Epithelial cell of proximal tubule (primary cell): Measurements from ENCODE around the gene CRTC3. TPM values are rescaled to one million over a fixed set of nuclear protein-coding genes. Genes with fewer than 3 reads are reported as not detected.

Experiments used
- DNase-seq: peaks from one replicate; pipeline ENCODE4 v3.0.0-alpha.2; 2011; ENCODE audit warnings: low read depth
- H3K4me3 ChIP-seq: 2 replicates; pipeline ENCODE4 v1.5.1; 2011; ENCODE audit warnings: low read depth, mild to moderate bottlenecking, low read length
- total RNA-seq: library from RNA; depleted of rRNA; stranded (reverse); fragments of >200 nt; gene quantifications from 2 replicates; pipeline ENCODE4 v1.2.3, GENCODE V29; 2015
- TF ChIP-seq, protein P1 (sequence below): conservative IDR thresholded peaks from 2 replicates; pipeline ENCODE4 v1.5.1; 2012; ENCODE audit warnings: low read depth, mild to moderate bottlenecking, low read length

Gene CRTC3
- total RNA-seq, 1 donor from 2014 or later = 7.1 TPM

DNA sequence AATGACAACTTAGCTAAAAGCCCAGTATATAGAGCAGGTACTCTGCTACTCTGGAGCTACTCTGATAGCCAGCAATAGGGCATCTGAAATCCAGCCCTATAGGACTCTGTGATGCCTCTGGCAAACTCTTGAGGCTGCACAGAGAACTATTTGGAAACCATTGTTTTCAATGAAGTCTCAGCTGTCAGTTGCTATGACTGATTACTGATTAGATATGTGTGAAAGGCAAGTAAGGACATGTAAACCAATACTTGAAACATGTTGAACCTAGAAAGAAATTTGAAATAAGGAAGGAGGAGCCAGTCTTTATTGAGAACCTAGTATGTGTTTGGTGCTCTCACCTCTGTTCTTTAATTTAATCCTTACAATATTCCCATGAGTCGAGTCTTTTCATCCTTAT is 40.2 kb upstream of the CRTC3 start:
- TF ChIP-seq, protein P1, sequence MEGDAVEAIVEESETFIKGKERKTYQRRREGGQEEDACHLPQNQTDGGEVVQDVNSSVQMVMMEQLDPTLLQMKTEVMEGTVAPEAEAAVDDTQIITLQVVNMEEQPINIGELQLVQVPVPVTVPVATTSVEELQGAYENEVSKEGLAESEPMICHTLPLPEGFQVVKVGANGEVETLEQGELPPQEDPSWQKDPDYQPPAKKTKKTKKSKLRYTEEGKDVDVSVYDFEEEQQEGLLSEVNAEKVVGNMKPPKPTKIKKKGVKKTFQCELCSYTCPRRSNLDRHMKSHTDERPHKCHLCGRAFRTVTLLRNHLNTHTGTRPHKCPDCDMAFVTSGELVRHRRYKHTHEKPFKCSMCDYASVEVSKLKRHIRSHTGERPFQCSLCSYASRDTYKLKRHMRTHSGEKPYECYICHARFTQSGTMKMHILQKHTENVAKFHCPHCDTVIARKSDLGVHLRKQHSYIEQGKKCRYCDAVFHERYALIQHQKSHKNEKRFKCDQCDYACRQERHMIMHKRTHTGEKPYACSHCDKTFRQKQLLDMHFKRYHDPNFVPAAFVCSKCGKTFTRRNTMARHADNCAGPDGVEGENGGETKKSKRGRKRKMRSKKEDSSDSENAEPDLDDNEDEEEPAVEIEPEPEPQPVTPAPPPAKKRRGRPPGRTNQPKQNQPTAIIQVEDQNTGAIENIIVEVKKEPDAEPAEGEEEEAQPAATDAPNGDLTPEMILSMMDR = no peak
- H3K4me3 ChIP-seq = no peak overlapping the region
- DNase-seq = no peak

DNA sequence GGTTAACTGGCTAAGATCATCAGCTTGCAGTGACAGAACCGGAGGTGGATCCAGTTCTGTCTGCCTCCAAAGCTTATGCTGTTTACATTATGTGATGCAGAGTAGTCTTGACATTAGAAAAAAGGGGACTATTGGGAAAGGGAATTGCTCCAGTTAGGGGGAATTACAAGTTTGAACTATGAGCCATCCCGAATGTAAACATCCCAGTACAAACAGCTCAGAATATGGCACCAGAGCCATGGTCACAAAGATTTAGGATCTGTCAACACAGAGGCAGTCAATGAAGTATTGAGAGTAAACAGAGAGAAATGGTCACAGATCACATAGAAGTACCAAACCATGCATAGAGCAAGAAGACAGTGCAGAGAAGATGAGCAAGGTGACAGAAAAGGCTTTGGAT is 39.8 kb upstream of the CRTC3 start:
- H3K4me3 ChIP-seq = no peak overlapping the region
- TF ChIP-seq, protein P1 = no peak
- DNase-seq = no peak

DNA sequence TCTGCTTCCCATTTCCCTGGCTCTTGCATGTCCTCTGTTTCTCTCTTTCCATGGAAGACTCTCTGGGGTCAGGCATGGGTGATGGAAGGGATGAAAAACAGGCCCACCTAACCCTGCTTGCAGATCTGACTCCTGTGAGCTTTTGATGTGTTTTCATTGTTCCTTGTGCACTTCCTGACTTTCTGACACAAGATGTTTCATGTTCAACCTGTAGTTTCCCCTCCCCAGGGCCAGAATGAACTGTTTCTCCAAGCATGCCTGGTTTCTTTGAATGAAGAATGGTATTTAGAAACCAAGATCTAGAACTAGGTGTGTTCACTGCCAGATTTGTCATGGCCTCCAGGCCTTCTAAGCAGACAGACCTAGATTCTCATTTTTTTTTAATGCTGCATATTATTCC is 36.1 kb upstream of the CRTC3 start:
- no peak overlapping the region for H3K4me3 ChIP-seq
- no peak for DNase-seq
- TF ChIP-seq, protein P1 = no peak

DNA sequence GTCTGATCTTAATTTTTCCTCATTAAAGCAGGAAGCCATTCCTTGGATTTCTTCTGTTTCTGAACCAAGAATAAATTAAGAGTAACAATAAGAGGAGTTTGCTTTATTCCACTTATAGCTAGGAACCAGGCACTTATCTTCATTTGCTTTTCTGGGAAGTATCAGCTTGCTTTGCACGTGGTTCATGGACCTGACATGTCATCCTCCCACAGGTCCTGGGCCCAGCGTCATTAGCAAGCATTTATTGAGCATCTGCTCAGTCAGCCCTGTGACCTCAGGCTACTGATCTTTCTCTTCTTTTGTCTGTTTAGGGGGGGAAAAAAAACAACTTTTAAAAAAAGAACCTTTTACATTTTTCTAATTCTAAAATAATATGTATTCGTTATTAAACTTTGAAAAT is 34.7 kb upstream of the CRTC3 start:
- DNase-seq = no peak
- TF ChIP-seq, protein P1 = no peak
- no peak overlapping the region for H3K4me3 ChIP-seq

DNA sequence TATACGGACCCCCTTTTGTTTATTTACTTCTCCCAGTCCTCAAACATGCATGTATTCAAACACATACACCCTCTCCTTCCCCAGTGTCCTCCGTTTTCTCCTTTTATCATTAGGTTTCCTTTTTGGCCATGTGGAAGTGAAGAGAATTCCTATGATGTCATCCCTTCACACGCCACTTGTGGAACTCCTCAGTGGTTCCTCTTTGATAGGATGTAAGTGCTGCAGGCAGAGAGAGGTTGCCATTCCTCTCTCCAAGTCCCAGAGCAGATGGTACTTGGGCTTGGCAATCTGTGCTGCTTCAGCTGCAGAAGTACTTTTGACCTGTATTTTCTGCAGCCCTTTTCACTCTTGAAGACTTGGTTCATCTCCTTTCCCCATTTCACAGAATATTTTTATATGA is 32.9 kb upstream of the CRTC3 start:
- TF ChIP-seq, protein P1 = no peak
- no peak for DNase-seq
- H3K4me3 ChIP-seq = no peak overlapping the region

DNA sequence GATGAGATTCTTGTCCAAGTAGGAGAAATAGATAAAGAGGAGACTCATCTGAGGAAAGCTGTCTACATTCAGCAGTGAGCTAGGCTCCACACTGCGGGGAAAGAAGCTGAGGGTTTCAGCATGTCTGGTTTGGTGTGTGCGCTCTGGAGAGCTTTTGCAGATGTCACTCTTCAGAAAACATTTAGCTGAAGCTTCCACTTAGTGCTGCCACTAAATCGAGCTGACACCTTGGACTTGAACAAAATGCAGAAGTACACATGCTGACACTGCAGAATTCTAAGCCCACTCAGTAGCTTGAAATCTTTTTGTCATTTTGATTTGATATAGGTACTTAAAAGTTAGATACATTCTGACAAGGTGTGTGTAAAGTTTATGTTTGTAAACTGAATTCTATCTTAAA is 32.3 kb upstream of the CRTC3 start:
- no peak for DNase-seq
- TF ChIP-seq, protein P1 = no peak

DNA sequence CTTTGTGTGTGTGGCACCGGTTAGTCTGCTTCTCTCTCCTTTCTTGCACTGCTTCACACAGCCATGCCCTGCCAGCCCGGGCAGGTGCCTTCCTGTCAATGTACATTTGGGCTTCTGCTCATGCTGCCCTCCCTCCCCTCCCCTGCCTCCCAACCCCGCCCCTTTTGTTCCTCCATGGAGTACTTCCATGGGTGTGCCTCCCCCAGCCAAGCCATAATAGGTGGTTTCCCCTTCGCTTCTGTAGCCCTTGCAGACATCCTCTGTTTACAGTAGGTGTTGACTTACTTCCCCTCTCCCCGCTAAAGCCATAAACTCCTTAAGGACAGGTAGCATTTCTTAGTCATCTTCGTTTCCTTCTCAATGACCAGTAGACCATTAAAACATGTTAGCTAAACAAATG is 31.8 kb upstream of the CRTC3 start:
- TF ChIP-seq, protein P1 = no peak
- DNase-seq = no peak
- H3K4me3 ChIP-seq = no peak overlapping the region

More for the DNA sequence above, 32.3 kb upstream of the CRTC3 start:
- H3K4me3 ChIP-seq = no peak overlapping the region
